Caco-2 (cell line): ENCODE measurements around the gene OPN1MW3. TPM values are rescaled to one million over a fixed set of nuclear protein-coding genes. Genes with fewer than 3 reads are reported as not detected.

Experiments used
- BruUV-seq: library from RNA; stranded (reverse); fragments of 400-500 nt; replicated peaks from 2 replicates; lab custom pipeline; 2021; lab: Mats Ljungman, UMichigan
- CTCF ChIA-PET: fragments of 300-600 bp; sonication (Branson Sonifier 250); formaldehyde crosslinking; loops from one replicate; lab custom pipeline; 2022; ENCODE audit warnings: antibody characterized with exemption; lab: Charles Lee
- POLR2A ChIA-PET: fragments of 300-600 bp; sonication (Branson Sonifier 250); formaldehyde crosslinking; loops from one replicate; lab custom pipeline; 2022; ENCODE audit warnings: antibody characterized with exemption; lab: Charles Lee
- DNase-seq, 2 experiments: peaks; one replicate each; pipeline versions ENCODE4 v3.0.0 to v3.0.0-alpha.2; 2020 to 2022
- H3K27me3 ChIP-seq: replicated peaks from 2 replicates; pipeline ENCODE4 v1.6.0; 2011; ENCODE audit warnings: low read length; ENCODE audit not compliant: control insufficient read depth, insufficient read depth
- H3K36me3 ChIP-seq: 2 replicates; pipeline ENCODE4 v1.5.1; 2011; ENCODE audit warnings: low read length; ENCODE audit not compliant: control insufficient read depth, insufficient read depth
- H3K4me1 ChIP-seq: fragments of 250-450 bp; sonication (Bioruptor Pico); 2 replicates; pipeline ENCODE4 v1.5.1; 2020; ENCODE audit warnings: mild to moderate bottlenecking
- H3K4me3 ChIP-seq: 2 replicates; pipeline ENCODE4 v1.5.1; 2011; ENCODE audit warnings: low read depth, mild to moderate bottlenecking, control low read depth, low read length
- H3K9me3 ChIP-seq: fragments of 250-450 bp; sonication (Bioruptor Pico); 2 replicates; pipeline ENCODE4 v1.5.1; 2020; ENCODE audit warnings: mild to moderate bottlenecking, moderate library complexity
- H3K27ac Mint-ChIP-seq: one replicate; pipeline ENCODE4 v1.8.0; 2022; ENCODE audit warnings: mixed read lengths; ENCODE audit not compliant: unreplicated experiment
- H3K27me3 Mint-ChIP-seq: one replicate; pipeline ENCODE4 v1.8.0; 2022; ENCODE audit warnings: mixed read lengths; ENCODE audit not compliant: insufficient read depth, unreplicated experiment
- H3K36me3 Mint-ChIP-seq: one replicate; pipeline ENCODE4 v1.8.0; 2022; ENCODE audit warnings: mild to moderate bottlenecking, mixed read lengths; ENCODE audit not compliant: insufficient read depth, unreplicated experiment
- H3K4me1 Mint-ChIP-seq: one replicate; pipeline ENCODE4 v1.8.0; 2022; ENCODE audit warnings: low read depth, mixed read lengths; ENCODE audit not compliant: unreplicated experiment
- H3K4me3 Mint-ChIP-seq: one replicate; pipeline ENCODE4 v1.8.0; 2022; ENCODE audit warnings: mild to moderate bottlenecking, moderate library complexity, mixed read lengths; ENCODE audit not compliant: unreplicated experiment
- H3K9me3 Mint-ChIP-seq: one replicate; pipeline ENCODE4 v1.8.0; 2022; ENCODE audit warnings: mixed read lengths; ENCODE audit not compliant: unreplicated experiment
- CTCF ChIP-seq, 2 experiments: fragments of 200-600 bp in 1 of 2; IDR thresholded peaks; 1 replicate in 1 of 2; 2 replicates in 1 of 2; pipeline versions ENCODE4 v1.5.1 to v1.8.0; 2011 to 2022; ENCODE audit warnings: antibody characterized with exemption in 1 of 2, control low read depth in 1 of 2, inconsistent platforms in 1 of 2, low read depth in 1 of 2, low read length in 1 of 2, mild to moderate bottlenecking in 1 of 2, moderate library complexity in 1 of 2; ENCODE audit not compliant: insufficient read depth in 1 of 2, severe bottlenecking in 1 of 2, unreplicated experiment in 1 of 2
- intact Hi-C: fragments of 100-400 bp; cut with micrococcal nuclease; formaldehyde crosslinking; loops from one replicate; pipeline ENCODE4 v1.10.0; 2022; ENCODE audit not compliant: unreplicated experiment
- total RNA-seq: library from RNA; stranded (reverse); gene quantifications from 2 replicates; pipeline ENCODE4 v1.2.3, GENCODE V29; 2022

The OPN1MW3 gene
- total RNA-seq, 1 experiment from 2014 or later = not detected

GRCh38 chrX:154317391-154317995 is 60.1 kb downstream of the OPN1MW3 start:
- no peak overlapping the region for H3K4me3 Mint-ChIP-seq
- BruUV-seq = no TSS peak
- H3K36me3 Mint-ChIP-seq = no peaks in the 10 kb centered on the region
- peak; percentile 14 to 51 for TF ChIP-seq CTCF (IDR thresholded peaks at IDR 0.05; ENCODE audit: insufficient read depth in 1 of 2, low read depth in 1 of 2, low read length in 1 of 2, severe bottlenecking in 1 of 2, unreplicated experiment in 1 of 2)
- ChIA-PET CTCF (no interaction called here), POLR2A (no interaction called here)
- H3K27me3 Mint-ChIP-seq = peaks cover 9% of the 10 kb centered on the region
- no peaks in the 10 kb centered on the region for H3K9me3 Mint-ChIP-seq
- H3K27ac Mint-ChIP-seq = no peak overlapping the region
- intact Hi-C loops = no loop called here
- Histone ChIP-seq H3K27me3 (no peaks in the 10 kb centered on the region), H3K4me1 (no peaks in the 10 kb centered on the region), H3K36me3 (no peaks in the 10 kb centered on the region), H3K9me3 (no peaks in the 10 kb centered on the region), H3K4me3 (no peak overlapping the region)
- H3K4me1 Mint-ChIP-seq = no peaks in the 10 kb centered on the region
- DNase-seq = peak in 1 of 2 experiments; percentile 30

DNA sequence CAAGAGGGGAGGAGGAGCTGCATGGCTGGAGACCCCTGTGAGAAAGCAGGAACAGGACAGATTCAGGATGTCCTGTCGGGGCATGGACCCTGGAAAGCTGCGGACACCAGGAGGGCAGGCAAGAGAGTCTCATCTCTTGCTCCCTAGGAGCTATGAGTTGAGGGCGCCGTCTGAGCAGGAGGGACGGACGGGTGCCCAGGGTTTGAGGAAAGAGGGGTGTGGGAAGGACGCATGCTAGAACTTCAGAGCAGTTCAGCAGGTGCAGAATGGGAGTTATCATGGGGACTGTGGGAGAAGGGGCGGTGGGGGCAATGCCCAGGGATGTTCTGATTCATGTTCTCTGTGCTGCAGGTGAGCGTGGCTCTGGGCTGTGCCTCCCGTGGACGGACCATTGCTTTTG is 63.0 kb downstream of the OPN1MW3 start:
- H3K4me1 Mint-ChIP-seq = no peaks in the 10 kb centered on the region
- peaks cover 9% of the 10 kb centered on the region for H3K27me3 Mint-ChIP-seq
- H3K27ac Mint-ChIP-seq = no peak overlapping the region
- H3K36me3 ChIP-seq = no peaks in the 10 kb centered on the region
- DNase-seq = no peak
- H3K36me3 Mint-ChIP-seq = no peaks in the 10 kb centered on the region
- no peak overlapping the region for H3K4me3 ChIP-seq
- POLR2A ChIA-PET = no interaction called here
- no peak for TF ChIP-seq CTCF (IDR thresholded peaks at IDR 0.05; ENCODE audit: insufficient read depth in 1 of 2, low read depth in 1 of 2, low read length in 1 of 2, severe bottlenecking in 1 of 2, unreplicated experiment in 1 of 2)
- intact Hi-C loops = no loop called here
- CTCF ChIA-PET = no interaction called here
- no peaks in the 10 kb centered on the region for H3K9me3 ChIP-seq
- H3K4me1 ChIP-seq = no peaks in the 10 kb centered on the region
- H3K9me3 Mint-ChIP-seq = no peaks in the 10 kb centered on the region
- no peak overlapping the region for H3K4me3 Mint-ChIP-seq
- no TSS peak for BruUV-seq
- no peaks in the 10 kb centered on the region for H3K27me3 ChIP-seq

Other genes with a start within 250 kb of the OPN1MW3 start
- gene IRAK1, start 237.7 kb upstream of the OPN1MW3 start, total RNA-seq = 119 and 126 TPM in 2 replicates
- 30.6 and 36.4 TPM in 2 replicates for gene MECP2, start 159.9 kb upstream of the OPN1MW3 start, total RNA-seq
- not detected in 2 replicates for gene OPN1LW, start 113.3 kb upstream of the OPN1MW3 start, total RNA-seq
- not detected in 2 replicates for gene OPN1MW, start 75.0 kb upstream of the OPN1MW3 start, total RNA-seq
- gene OPN1MW2, start 37.8 kb upstream of the OPN1MW3 start, total RNA-seq = not detected in 2 replicates
- gene TEX28, start 37.5 kb downstream of the OPN1MW3 start, total RNA-seq = not detected in 2 replicates
- gene TKTL1, start 38.2 kb downstream of the OPN1MW3 start, total RNA-seq = 0.26 TPM in 1 of 2 replicates, not detected in the other
- 546 and 634 TPM in 2 replicates for gene FLNA, start 117.1 kb downstream of the OPN1MW3 start, total RNA-seq
- 67.2 and 70.1 TPM in 2 replicates for gene EMD, start 121.7 kb downstream of the OPN1MW3 start, total RNA-seq
- 2,081 and 2,086 TPM in 2 replicates for gene RPL10, start 140.8 kb downstream of the OPN1MW3 start, total RNA-seq
- 8.8 and 9.7 TPM in 2 replicates for gene DNASE1L1, start 151.7 kb downstream of the OPN1MW3 start, total RNA-seq
- 30.2 and 34.0 TPM in 2 replicates for gene TAFAZZIN, start 154.0 kb downstream of the OPN1MW3 start, total RNA-seq
- gene ATP6AP1, start 171.1 kb downstream of the OPN1MW3 start, total RNA-seq = 107 and 112 TPM in 2 replicates
- 68.7 and 69.5 TPM in 2 replicates for gene GDI1, start 179.6 kb downstream of the OPN1MW3 start, total RNA-seq
- 75.9 and 82.3 TPM in 2 replicates for gene FAM50A, start 186.6 kb downstream of the OPN1MW3 start, total RNA-seq
- 58.4 and 61.5 TPM in 2 replicates for gene PLXNA3, start 200.7 kb downstream of the OPN1MW3 start, total RNA-seq
- 26.0 and 26.7 TPM in 2 replicates for gene LAGE3, start 221.7 kb downstream of the OPN1MW3 start, total RNA-seq
- 38.8 and 42.5 TPM in 2 replicates for gene UBL4A, start 229.0 kb downstream of the OPN1MW3 start, total RNA-seq
- gene SLC10A3, start 233.0 kb downstream of the OPN1MW3 start, total RNA-seq = 19.6 and 22.5 TPM in 2 replicates